Fibroblast of villous mesenchyme (primary cell): ENCODE measurements around the gene CD59. TPM values are rescaled to one million over a fixed set of nuclear protein-coding genes. Genes with fewer than 3 reads are reported as not detected.
"Not testable (repeated sequence)": the region's sequence is repeated elsewhere in the genome, so short reads cannot be mapped to it uniquely, and the experiment has no call there.

Experiments
- DNase-seq: peaks from one replicate; pipeline ENCODE4 v3.0.0-alpha.2; 2010; ENCODE audit warnings: low read depth
- H3K4me3 ChIP-seq: 2 replicates; pipeline ENCODE4 v1.5.1; 2011; ENCODE audit warnings: low read depth, mild to moderate bottlenecking, low read length
- CTCF ChIP-seq: IDR thresholded peaks from 2 replicates; pipeline ENCODE4 v1.5.1; 2012; ENCODE audit warnings: low read depth, mild to moderate bottlenecking, low read length; ENCODE audit not compliant: insufficient read depth
- total RNA-seq: library from RNA; depleted of rRNA; stranded (reverse); fragments of >200 nt; gene quantifications from 2 replicates; pipeline ENCODE4 v1.2.3, GENCODE V29; 2012

Gene CD59
- total RNA-seq, 1 donor, result 279 TPM

- H3K4me3 ChIP-seq, result no peak overlapping the region
- TF ChIP-seq CTCF, result no peak
- no peak for DNase-seq
Measured at GRCh38 chr11:33684003-33684706, 52.1 kb downstream of the CD59 start.

DNA sequence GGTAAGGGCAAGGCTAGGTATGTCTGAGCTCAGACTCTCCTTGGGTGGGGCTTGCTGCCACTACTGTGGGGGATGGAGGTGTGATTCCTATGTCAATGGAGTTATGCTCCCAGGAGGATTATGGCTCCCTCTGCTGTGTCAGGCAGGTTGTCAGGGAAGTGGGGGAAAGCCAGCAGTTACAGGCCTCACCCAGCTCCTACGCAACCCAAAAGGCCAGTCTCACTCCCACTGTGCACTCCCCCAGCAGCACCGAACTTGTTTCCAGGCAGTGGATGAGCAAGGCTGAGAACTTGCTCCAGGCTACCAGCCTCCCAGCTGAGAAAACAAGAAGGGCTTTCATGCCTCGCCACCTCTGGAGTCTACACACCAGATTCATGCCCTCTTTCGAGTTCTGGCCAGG is 53.8 kb downstream of the CD59 start:
- no peak for DNase-seq
- TF ChIP-seq CTCF, result peak; percentile 22
- no peak overlapping the region for H3K4me3 ChIP-seq

DNA sequence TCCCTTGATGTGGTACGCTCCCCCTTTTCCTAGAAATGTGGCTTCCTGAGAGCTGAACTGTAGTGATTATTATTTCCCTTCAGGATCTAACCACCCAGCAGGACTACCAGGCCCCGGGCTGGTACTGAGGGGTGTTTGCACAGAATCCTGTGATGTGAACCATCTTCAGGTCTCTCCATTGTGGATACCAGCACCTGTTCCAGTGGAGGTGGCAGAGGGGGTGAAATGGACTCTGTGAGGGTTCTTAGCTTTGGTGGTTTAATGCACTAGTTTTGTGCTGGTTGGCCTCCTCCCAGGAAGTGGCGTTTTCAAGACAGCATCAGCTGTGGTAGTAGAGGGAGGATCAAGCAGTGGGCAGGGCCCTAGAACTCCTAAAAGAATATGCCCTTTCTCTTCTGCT is 54.2 kb downstream of the CD59 start:
- no peak for DNase-seq
- no peak for TF ChIP-seq CTCF

DNA sequence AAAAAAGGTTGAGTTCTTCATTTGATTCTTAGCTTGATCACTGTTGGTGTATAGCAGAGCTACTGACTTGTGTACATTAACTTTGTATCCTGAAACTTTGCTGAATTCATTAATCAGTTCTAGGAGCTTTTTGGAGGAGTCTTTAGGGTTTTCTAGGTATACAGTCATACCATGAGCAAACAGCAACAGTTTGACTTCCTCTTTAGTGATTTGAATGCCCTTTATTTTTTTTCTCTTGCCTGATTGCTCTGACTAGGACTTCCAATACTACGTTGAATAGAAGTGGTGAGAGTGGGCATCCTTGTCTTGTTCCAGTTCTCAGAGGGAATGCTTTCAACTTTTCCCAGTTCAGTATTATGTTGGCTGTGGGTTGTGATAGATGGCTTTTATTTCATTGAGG is 57.6 kb downstream of the CD59 start:
- H3K4me3 ChIP-seq, DNase-seq: not testable (repeated sequence)

More for the DNA sequence above, 54.2 kb downstream of the CD59 start:
- no peak overlapping the region for H3K4me3 ChIP-seq

- TF ChIP-seq CTCF, result no peak
- no peak overlapping the region for H3K4me3 ChIP-seq
Measured at GRCh38 chr11:33674035-33674814, 62.0 kb downstream of the CD59 start.

GRCh38 chr11:33672273-33672672 is 64.0 kb downstream of the CD59 start:
- DNase-seq, result no peak
- no peak for TF ChIP-seq CTCF
- no peak overlapping the region for H3K4me3 ChIP-seq

More at GRCh38 chr11:33674035-33674814, 62.0 kb downstream of the CD59 start:
- no peak for DNase-seq

DNA sequence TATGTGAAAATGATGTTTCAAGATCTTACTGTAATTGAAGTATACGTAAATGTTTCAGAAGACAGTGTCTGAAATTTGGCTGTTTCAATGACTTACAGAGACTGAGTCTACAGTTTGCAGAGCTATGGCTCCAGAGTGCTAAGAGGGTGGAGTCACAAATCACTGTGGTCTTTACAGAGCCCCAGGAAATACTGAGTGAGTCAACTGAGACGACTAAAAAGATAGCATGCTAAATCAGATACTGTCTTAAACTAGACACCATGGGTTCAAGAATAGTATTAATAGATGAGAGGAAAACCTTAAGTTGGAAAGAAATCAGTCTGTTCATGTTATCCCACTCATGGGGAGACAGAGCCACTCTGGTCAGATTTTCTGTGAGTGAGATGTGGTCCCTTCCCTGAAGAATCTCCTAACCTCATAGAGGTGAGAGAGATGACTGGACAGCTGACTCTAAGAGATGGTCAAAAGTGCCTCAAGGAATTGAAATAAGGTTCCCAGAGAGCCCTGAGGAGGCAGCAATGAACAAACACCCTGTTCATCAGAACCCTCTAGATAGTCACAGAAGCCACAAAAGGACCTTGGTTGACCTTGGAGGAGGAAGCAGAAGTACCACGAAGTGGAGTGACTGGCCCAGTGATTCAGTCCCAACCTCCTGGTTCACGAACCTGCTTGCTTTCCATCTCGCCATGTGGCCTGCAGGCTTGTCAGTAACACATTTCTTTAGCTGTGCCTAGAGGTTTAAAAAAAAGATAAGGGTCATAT is 65.8 kb downstream of the CD59 start:
- peak; percentile 24 for DNase-seq
- no peak for TF ChIP-seq CTCF
- H3K4me3 ChIP-seq, result no peak overlapping the region
